IgD-negative memory B cell (primary cell): ENCODE results near the gene TMEM163. TPM values are rescaled to one million over a fixed set of nuclear protein-coding genes. Genes with fewer than 3 reads are reported as not detected.
A peak's percentile ranks its signal among the peaks of the same experiment; 100 is the strongest.

ENCODE experiments used
- H3K27ac Mint-ChIP-seq, 3 donors: one replicate each; pipeline ENCODE4 v1.8.0; 2020 to 2022; ENCODE audit warnings: mild to moderate bottlenecking in 3 of 3, mixed read lengths in 3 of 3, moderate library complexity in 1 of 3
- H3K27me3 Mint-ChIP-seq: one replicate; pipeline ENCODE4 v1.8.0; 2021; ENCODE audit warnings: mixed read lengths
- H3K36me3 Mint-ChIP-seq: one replicate; pipeline ENCODE4 v1.8.0; 2020; ENCODE audit warnings: mild to moderate bottlenecking, mixed read lengths
- H3K4me1 Mint-ChIP-seq, 3 donors: one replicate each; pipeline ENCODE4 v1.8.0; 2020 to 2022; ENCODE audit warnings: mixed read lengths in 3 of 3, mild to moderate bottlenecking in 1 of 3
- H3K4me3 Mint-ChIP-seq, 4 donors: one replicate each; pipeline ENCODE4 v1.8.0; 2020 to 2022; ENCODE audit warnings: mild to moderate bottlenecking in 4 of 4, mixed read lengths in 4 of 4, moderate library complexity in 3 of 4
- H3K9me3 Mint-ChIP-seq, 3 donors: one replicate each; pipeline ENCODE4 v1.8.0; 2020 to 2021; ENCODE audit warnings: mixed read lengths in 3 of 3, mild to moderate bottlenecking in 1 of 3
- polyA plus RNA-seq: library from polyadenylated mRNA; unstranded; fragments of 300-500 nt; fragmentation: Illumina TruSeq; gene quantifications from one replicate; pipeline ENCODE4 v1.2.3, GENCODE V29; 2021

The TMEM163 gene
- polyA plus RNA-seq, 1 donor from 2014 or later = 1.2 TPM

GRCh38 chr2:134417968-134418582 lies 300.7 kb downstream of the TMEM163 start:
- H3K27ac Mint-ChIP-seq = peak overlapping the region in 1 of 3 donors; percentile 22
- H3K36me3 Mint-ChIP-seq = peaks cover 4% of the 10 kb centered on the region
- H3K4me3 Mint-ChIP-seq = no peak overlapping the region
- H3K4me1 Mint-ChIP-seq = no peaks in the 10 kb centered on the region
- H3K27me3 Mint-ChIP-seq = no peaks in the 10 kb centered on the region
- no peaks in the 10 kb centered on the region for H3K9me3 Mint-ChIP-seq

GRCh38 chr2:134416637-134417036 lies 302.2 kb downstream of the TMEM163 start:
- H3K27me3 Mint-ChIP-seq = no peaks in the 10 kb centered on the region
- H3K9me3 Mint-ChIP-seq = no peaks in the 10 kb centered on the region
- peak overlapping the region in 1 of 3 donors; percentile 61 for H3K27ac Mint-ChIP-seq
- peaks cover 6 to 7% (median 6%) of the 10 kb centered on the region in 3 donors for H3K4me1 Mint-ChIP-seq
- H3K4me3 Mint-ChIP-seq = no peak overlapping the region
- H3K36me3 Mint-ChIP-seq = peaks cover 2% of the 10 kb centered on the region

- peaks cover 12 to 13% (median 13%) of the 10 kb centered on the region in 3 donors for H3K4me1 Mint-ChIP-seq
- peaks cover 3% of the 10 kb centered on the region for H3K36me3 Mint-ChIP-seq
- peak overlapping the region in 1 of 3 donors; percentile 61 for H3K27ac Mint-ChIP-seq
- H3K9me3 Mint-ChIP-seq = no peaks in the 10 kb centered on the region
- no peak overlapping the region for H3K4me3 Mint-ChIP-seq
- peaks cover 2% of the 10 kb centered on the region for H3K27me3 Mint-ChIP-seq
Measured at GRCh38 chr2:134416018-134416417, 302.8 kb downstream of the TMEM163 start.

GRCh38 chr2:134413912-134414311 lies 304.9 kb downstream of the TMEM163 start:
- H3K4me3 Mint-ChIP-seq = no peak overlapping the region
- H3K27ac Mint-ChIP-seq = peak overlapping the region in 1 of 3 donors; percentile 9
- no peaks in the 10 kb centered on the region for H3K9me3 Mint-ChIP-seq
- H3K27me3 Mint-ChIP-seq = peaks cover 2% of the 10 kb centered on the region
- H3K36me3 Mint-ChIP-seq = peaks cover 1% of the 10 kb centered on the region
- H3K4me1 Mint-ChIP-seq = peaks cover 16 to 21% (median 18%) of the 10 kb centered on the region in 3 donors

- no peak overlapping the region for H3K4me3 Mint-ChIP-seq
- peaks cover 1% of the 10 kb centered on the region for H3K36me3 Mint-ChIP-seq
- H3K4me1 Mint-ChIP-seq = peaks cover 19 to 22% (median 19%) of the 10 kb centered on the region in 3 donors
- no peaks in the 10 kb centered on the region for H3K9me3 Mint-ChIP-seq
- H3K27me3 Mint-ChIP-seq = peaks cover 2% of the 10 kb centered on the region
- H3K27ac Mint-ChIP-seq = no peak overlapping the region
Measured at GRCh38 chr2:134413430-134413829, 305.4 kb downstream of the TMEM163 start.

GRCh38 chr2:134412639-134412999 lies 306.2 kb downstream of the TMEM163 start:
- Mint-ChIP-seq H3K4me3 (no peak overlapping the region), H3K27ac (peak overlapping the region in 1 of 3 donors; percentile 84), H3K9me3 (no peaks in the 10 kb centered on the region), H3K27me3 (peaks cover 2% of the 10 kb centered on the region), H3K4me1 (peaks cover 25 to 29% (median 27%) of the 10 kb centered on the region in 3 donors), H3K36me3 (peaks cover 1% of the 10 kb centered on the region)

GRCh38 chr2:134411828-134412638 lies 306.8 kb downstream of the TMEM163 start:
- no peaks in the 10 kb centered on the region for H3K9me3 Mint-ChIP-seq
- peaks cover 2% of the 10 kb centered on the region for H3K27me3 Mint-ChIP-seq
- peak overlapping the region; percentile 2 to 81 (median 29) for H3K4me3 Mint-ChIP-seq
- H3K4me1 Mint-ChIP-seq = peaks cover 25 to 33% (median 31%) of the 10 kb centered on the region in 3 donors
- H3K36me3 Mint-ChIP-seq = peaks cover 1% of the 10 kb centered on the region
- H3K27ac Mint-ChIP-seq = peak overlapping the region; percentile 81 to 94 (median 84)

GRCh38 chr2:134411279-134411827 lies 307.4 kb downstream of the TMEM163 start:
- Mint-ChIP-seq H3K4me3 (peak overlapping the region; percentile 2 to 81 (median 24)), H3K27me3 (peaks cover 2% of the 10 kb centered on the region), H3K4me1 (peaks cover 29 to 36% (median 34%) of the 10 kb centered on the region in 3 donors), H3K9me3 (no peaks in the 10 kb centered on the region), H3K27ac (peak overlapping the region; percentile 81 to 94 (median 84)), H3K36me3 (peaks cover 1% of the 10 kb centered on the region)

GRCh38 chr2:134410831-134411231 lies 308.0 kb downstream of the TMEM163 start:
- H3K36me3 Mint-ChIP-seq = peaks cover 1% of the 10 kb centered on the region
- H3K27ac Mint-ChIP-seq = peak overlapping the region; percentile 81 to 94 (median 84)
- H3K4me1 Mint-ChIP-seq = peaks cover 29 to 39% (median 35%) of the 10 kb centered on the region in 3 donors
- peaks cover 2% of the 10 kb centered on the region for H3K27me3 Mint-ChIP-seq
- H3K9me3 Mint-ChIP-seq = no peaks in the 10 kb centered on the region
- H3K4me3 Mint-ChIP-seq = peak overlapping the region in 2 of 4 donors; percentile 2 to 46

- peaks cover 30 to 39% (median 37%) of the 10 kb centered on the region in 3 donors for H3K4me1 Mint-ChIP-seq
- peak overlapping the region; percentile 81 to 94 (median 88) for H3K27ac Mint-ChIP-seq
- H3K4me3 Mint-ChIP-seq = peak overlapping the region in 1 of 4 donors; percentile 53
- no peaks in the 10 kb centered on the region for H3K9me3 Mint-ChIP-seq
- H3K36me3 Mint-ChIP-seq = peaks cover 1% of the 10 kb centered on the region
- H3K27me3 Mint-ChIP-seq = peaks cover 2% of the 10 kb centered on the region
Measured at GRCh38 chr2:134410006-134410405, 308.8 kb downstream of the TMEM163 start.

GRCh38 chr2:134408791-134409190 lies 310.0 kb downstream of the TMEM163 start:
- peaks cover 2% of the 10 kb centered on the region for H3K27me3 Mint-ChIP-seq
- H3K4me1 Mint-ChIP-seq = peaks cover 30 to 44% (median 38%) of the 10 kb centered on the region in 3 donors
- H3K4me3 Mint-ChIP-seq = no peak overlapping the region

GRCh38 chr2:134408386-134408785 lies 310.4 kb downstream of the TMEM163 start:
- peaks cover 1% of the 10 kb centered on the region for H3K36me3 Mint-ChIP-seq
- peak overlapping the region in 2 of 3 donors; percentile 51 to 80 for H3K27ac Mint-ChIP-seq
- H3K4me3 Mint-ChIP-seq = no peak overlapping the region
- peaks cover 2% of the 10 kb centered on the region for H3K27me3 Mint-ChIP-seq
- no peaks in the 10 kb centered on the region for H3K9me3 Mint-ChIP-seq
- peaks cover 30 to 44% (median 38%) of the 10 kb centered on the region in 3 donors for H3K4me1 Mint-ChIP-seq

More at GRCh38 chr2:134408791-134409190, 310.0 kb downstream of the TMEM163 start:
- peak overlapping the region; percentile 7 to 80 (median 51) for H3K27ac Mint-ChIP-seq
- no peaks in the 10 kb centered on the region for H3K9me3 Mint-ChIP-seq
- H3K36me3 Mint-ChIP-seq = peaks cover 1% of the 10 kb centered on the region

- Mint-ChIP-seq H3K27ac (peak overlapping the region in 2 of 3 donors; percentile 51 to 80), H3K27me3 (peaks cover 2% of the 10 kb centered on the region), H3K4me1 (peaks cover 30 to 44% (median 39%) of the 10 kb centered on the region in 3 donors), H3K9me3 (no peaks in the 10 kb centered on the region), H3K4me3 (no peak overlapping the region), H3K36me3 (peaks cover 1% of the 10 kb centered on the region)
Measured at GRCh38 chr2:134407154-134407890, 311.5 kb downstream of the TMEM163 start.

GRCh38 chr2:134406736-134407135 lies 312.1 kb downstream of the TMEM163 start:
- Mint-ChIP-seq H3K27me3 (peaks cover 2% of the 10 kb centered on the region), H3K9me3 (no peaks in the 10 kb centered on the region), H3K36me3 (peaks cover 1% of the 10 kb centered on the region), H3K4me1 (peaks cover 26 to 39% (median 35%) of the 10 kb centered on the region in 3 donors), H3K27ac (peak overlapping the region in 2 of 3 donors; percentile 51 to 60), H3K4me3 (no peak overlapping the region)
